ELF-1 (cell line): ENCODE measurements around the gene TIAM2.
"Not testable (repeated sequence)": the region's sequence is repeated elsewhere in the genome, so short reads cannot be mapped to it uniquely, and the experiment has no call there.

Experiments used
- DNase-seq: peaks from one replicate; pipeline ENCODE4 v3.0.0-alpha.2; 2016; ENCODE audit warnings: low read depth, low spot score

The TIAM2 gene

GRCh38 chr6:154989448-154989847 is 5.7 kb upstream of the TIAM2 start:
- peak; percentile 37 for DNase-seq

- DNase-seq: no peak
These were observed 3.9 kb upstream of the TIAM2 start for GRCh38 chr6:154991207-154991606.

- DNase-seq: no peak
These were observed 2.1 kb upstream of the TIAM2 start for GRCh38 chr6:154993026-154993425.

- peak; percentile 59 for DNase-seq
These were observed 1.4 kb upstream of the TIAM2 start for GRCh38 chr6:154993710-154994109.

- peak; percentile 59 for DNase-seq
These were observed 270 bp upstream of the TIAM2 start for GRCh38 chr6:154994836-154995253.

- DNase-seq: no peak
These were observed 988 bp downstream of the TIAM2 start for GRCh38 chr6:154996016-154996590.

GRCh38 chr6:154996841-154997311 is 1.8 kb downstream of the TIAM2 start:
- no peak for DNase-seq

GRCh38 chr6:154998855-154999254 is 3.7 kb downstream of the TIAM2 start:
- no peak for DNase-seq

GRCh38 chr6:155001482-155001881 is 6.4 kb downstream of the TIAM2 start:
- no peak for DNase-seq

- DNase-seq: no peak
These were observed 6.8 kb downstream of the TIAM2 start for GRCh38 chr6:155001934-155002333.

GRCh38 chr6:155003476-155003875 is 8.4 kb downstream of the TIAM2 start:
- DNase-seq: no peak

- DNase-seq: no peak
These were observed 8.9 kb downstream of the TIAM2 start for GRCh38 chr6:155004017-155004416.

- DNase-seq: peak; percentile 69
These were observed 9.7 kb downstream of the TIAM2 start for GRCh38 chr6:155004576-155005372.

- no peak for DNase-seq
These were observed 13.5 kb downstream of the TIAM2 start for GRCh38 chr6:155008625-155009024.

GRCh38 chr6:155010940-155011339 is 15.8 kb downstream of the TIAM2 start:
- no peak for DNase-seq

- no peak for DNase-seq
These were observed 16.7 kb downstream of the TIAM2 start for GRCh38 chr6:155011809-155012291.

- DNase-seq: no peak
These were observed 18.4 kb downstream of the TIAM2 start for GRCh38 chr6:155013457-155013876.

- DNase-seq: no peak
These were observed 19.0 kb downstream of the TIAM2 start for GRCh38 chr6:155014137-155014536.

GRCh38 chr6:155014670-155015300 is 19.7 kb downstream of the TIAM2 start:
- DNase-seq: peak; percentile 57

- not testable (repeated sequence) for DNase-seq
These were observed 23.3 kb downstream of the TIAM2 start for GRCh38 chr6:155018415-155018814.

GRCh38 chr6:155021680-155022079 is 26.6 kb downstream of the TIAM2 start:
- no peak for DNase-seq

GRCh38 chr6:155022721-155023120 is 27.6 kb downstream of the TIAM2 start:
- no peak for DNase-seq
